ENCODE results near the gene ARHGAP31.
"Not testable (repeated sequence)": the region's sequence is repeated elsewhere in the genome, so short reads cannot be mapped to it uniquely, and the experiment has no call there.

Gene ARHGAP31

GRCh38 chr3:119318876-119319275 lies 24.7 kb downstream of the ARHGAP31 start:
- DNase-seq (ENCODE audit: low read depth): peak; percentile 70
- no peak overlapping the region for H3K4me3 ChIP-seq (ENCODE audit: control insufficient read depth, low read depth, low read length)
- TF ChIP-seq CTCF (conservative IDR thresholded peaks at IDR 0.05; ENCODE audit: control insufficient read depth, insufficient read depth, low read depth, low read length): no peak

- DNase-seq (ENCODE audit: low read depth): no peak
- TF ChIP-seq CTCF (conservative IDR thresholded peaks at IDR 0.05; ENCODE audit: control insufficient read depth, insufficient read depth, low read depth, low read length): no peak
- H3K4me3 ChIP-seq (ENCODE audit: control insufficient read depth, low read depth, low read length): no peak overlapping the region
Measured at GRCh38 chr3:119319311-119319710, 25.1 kb downstream of the ARHGAP31 start.

- not testable (repeated sequence) for H3K4me3 ChIP-seq (ENCODE audit: control insufficient read depth, low read depth, low read length); DNase-seq (ENCODE audit: low read depth)
Measured at GRCh38 chr3:119320785-119321184, 26.6 kb downstream of the ARHGAP31 start.

GRCh38 chr3:119322021-119322834 lies 28.0 kb downstream of the ARHGAP31 start:
- peak; percentile 68 for DNase-seq (ENCODE audit: low read depth)
- TF ChIP-seq CTCF (conservative IDR thresholded peaks at IDR 0.05; ENCODE audit: control insufficient read depth, insufficient read depth, low read depth, low read length): no peak
- peak overlapping the region; percentile 61 for H3K4me3 ChIP-seq (ENCODE audit: control insufficient read depth, low read depth, low read length)

- no peak for TF ChIP-seq CTCF (conservative IDR thresholded peaks at IDR 0.05; ENCODE audit: control insufficient read depth, insufficient read depth, low read depth, low read length)
- peak; percentile 69 for DNase-seq (ENCODE audit: low read depth)
- peak overlapping the region; percentile 61 for H3K4me3 ChIP-seq (ENCODE audit: control insufficient read depth, low read depth, low read length)
Measured at GRCh38 chr3:119322835-119323722, 28.9 kb downstream of the ARHGAP31 start.

- no peak for TF ChIP-seq CTCF (conservative IDR thresholded peaks at IDR 0.05; ENCODE audit: control insufficient read depth, insufficient read depth, low read depth, low read length)
- no peak for DNase-seq (ENCODE audit: low read depth)
- peak overlapping the region; percentile 61 for H3K4me3 ChIP-seq (ENCODE audit: control insufficient read depth, low read depth, low read length)
Measured at GRCh38 chr3:119323723-119324085, 29.5 kb downstream of the ARHGAP31 start.

- H3K4me3 ChIP-seq (ENCODE audit: control insufficient read depth, low read depth, low read length): no peak overlapping the region
- no peak for DNase-seq (ENCODE audit: low read depth)
- no peak for TF ChIP-seq CTCF (conservative IDR thresholded peaks at IDR 0.05; ENCODE audit: control insufficient read depth, insufficient read depth, low read depth, low read length)
Measured at GRCh38 chr3:119324899-119325298, 30.7 kb downstream of the ARHGAP31 start.
